Bronchial epithelial cell (primary cell): Measurements from ENCODE around the gene TNFRSF4. TPM values are rescaled to one million over a fixed set of nuclear protein-coding genes. Genes with fewer than 3 reads are reported as not detected.

ENCODE experiments used
- DNase-seq: peaks from one replicate; pipeline ENCODE4 v3.0.0-alpha.2; 2010; ENCODE audit warnings: low read depth
- FAIRE-seq: peaks from 2 replicates; lab custom pipeline; 2011; peaks lifted over from hg19 to GRCh38; lab: Jason Lieb, UNC
- H3K27me3 ChIP-seq: 2 replicates; pipeline ENCODE4 v1.5.1; 2011; ENCODE audit warnings: low read length; ENCODE audit not compliant: control insufficient read depth, insufficient read depth
- H3K36me3 ChIP-seq: 2 replicates; pipeline ENCODE4 v1.5.1; 2011; ENCODE audit warnings: low read length; ENCODE audit not compliant: control insufficient read depth, insufficient read depth
- H3K4me3 ChIP-seq: 2 replicates; pipeline ENCODE4 v1.5.1; 2011; ENCODE audit warnings: mild to moderate bottlenecking, low read depth, low read length, control low read depth
- total RNA-seq: library from RNA; depleted of rRNA; stranded (reverse); fragments of >200 nt; gene quantifications from 2 replicates; pipeline ENCODE4 v1.2.1, GENCODE V29; 2014
- TF ChIP-seq, protein P1 (sequence below): IDR thresholded peaks from 2 replicates; pipeline ENCODE4 v1.5.1; 2011; ENCODE audit warnings: mild to moderate bottlenecking, moderate library complexity, low read length, control low read depth, inconsistent platforms; ENCODE audit not compliant: insufficient read depth, severe bottlenecking

Gene TNFRSF4
- total RNA-seq, 1 donor from 2014 or later: not detected

DNA sequence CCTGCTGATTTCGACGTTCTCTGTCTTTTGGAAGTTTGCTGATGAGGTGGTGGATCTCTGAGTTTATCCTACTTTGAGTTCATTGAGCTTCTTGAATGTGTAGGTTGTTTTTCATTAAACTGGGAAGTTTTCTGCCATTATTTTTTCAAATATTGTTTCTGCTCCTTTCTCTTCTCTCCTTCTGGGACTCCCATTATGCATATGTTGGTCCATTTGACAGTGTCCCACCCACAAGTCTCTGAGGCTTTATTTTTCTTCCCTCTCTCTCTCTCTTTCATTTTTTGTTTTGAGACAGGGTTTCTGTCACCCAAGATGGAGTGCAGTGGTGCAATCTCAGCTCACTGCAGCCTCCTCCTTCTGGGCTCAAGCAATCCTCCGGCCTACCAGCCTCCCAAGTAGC lies 19.2 kb downstream of the TNFRSF4 start:
- TF ChIP-seq, protein P1, sequence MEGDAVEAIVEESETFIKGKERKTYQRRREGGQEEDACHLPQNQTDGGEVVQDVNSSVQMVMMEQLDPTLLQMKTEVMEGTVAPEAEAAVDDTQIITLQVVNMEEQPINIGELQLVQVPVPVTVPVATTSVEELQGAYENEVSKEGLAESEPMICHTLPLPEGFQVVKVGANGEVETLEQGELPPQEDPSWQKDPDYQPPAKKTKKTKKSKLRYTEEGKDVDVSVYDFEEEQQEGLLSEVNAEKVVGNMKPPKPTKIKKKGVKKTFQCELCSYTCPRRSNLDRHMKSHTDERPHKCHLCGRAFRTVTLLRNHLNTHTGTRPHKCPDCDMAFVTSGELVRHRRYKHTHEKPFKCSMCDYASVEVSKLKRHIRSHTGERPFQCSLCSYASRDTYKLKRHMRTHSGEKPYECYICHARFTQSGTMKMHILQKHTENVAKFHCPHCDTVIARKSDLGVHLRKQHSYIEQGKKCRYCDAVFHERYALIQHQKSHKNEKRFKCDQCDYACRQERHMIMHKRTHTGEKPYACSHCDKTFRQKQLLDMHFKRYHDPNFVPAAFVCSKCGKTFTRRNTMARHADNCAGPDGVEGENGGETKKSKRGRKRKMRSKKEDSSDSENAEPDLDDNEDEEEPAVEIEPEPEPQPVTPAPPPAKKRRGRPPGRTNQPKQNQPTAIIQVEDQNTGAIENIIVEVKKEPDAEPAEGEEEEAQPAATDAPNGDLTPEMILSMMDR: no peak

DNA sequence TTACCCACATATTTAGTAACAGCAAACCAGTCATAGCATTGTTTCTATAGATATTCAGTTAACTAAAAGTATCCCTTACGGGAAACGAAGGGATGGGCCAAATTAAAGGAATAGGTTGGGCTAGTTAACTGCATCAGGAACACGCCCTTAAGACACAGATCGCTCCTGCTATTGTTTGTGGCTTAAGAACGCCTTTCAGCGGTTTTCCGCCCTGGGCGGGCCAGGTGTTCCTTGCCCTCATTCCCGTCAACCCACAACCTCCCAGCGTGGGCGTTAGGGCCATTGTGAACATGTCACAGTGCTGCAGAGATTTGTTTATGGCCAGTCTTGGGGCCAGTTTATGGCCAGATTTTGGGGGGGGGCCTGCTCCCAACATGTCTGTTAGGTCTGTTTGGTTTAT lies 22.2 kb downstream of the TNFRSF4 start:
- DNase-seq (no peak), FAIRE-seq (no peak)
- no peaks in the 10 kb centered on the region for H3K36me3 ChIP-seq
- TF ChIP-seq, protein P1: no peak
- H3K4me3 ChIP-seq: no peak overlapping the region
- no peaks in the 10 kb centered on the region for H3K27me3 ChIP-seq

More for the DNA sequence above, 19.2 kb downstream of the TNFRSF4 start:
- Histone ChIP-seq H3K4me3 (no peak overlapping the region), H3K36me3 (no peaks in the 10 kb centered on the region), H3K27me3 (peaks cover 2% of the 10 kb centered on the region)
- no peak for FAIRE-seq
- no peak for DNase-seq

DNA sequence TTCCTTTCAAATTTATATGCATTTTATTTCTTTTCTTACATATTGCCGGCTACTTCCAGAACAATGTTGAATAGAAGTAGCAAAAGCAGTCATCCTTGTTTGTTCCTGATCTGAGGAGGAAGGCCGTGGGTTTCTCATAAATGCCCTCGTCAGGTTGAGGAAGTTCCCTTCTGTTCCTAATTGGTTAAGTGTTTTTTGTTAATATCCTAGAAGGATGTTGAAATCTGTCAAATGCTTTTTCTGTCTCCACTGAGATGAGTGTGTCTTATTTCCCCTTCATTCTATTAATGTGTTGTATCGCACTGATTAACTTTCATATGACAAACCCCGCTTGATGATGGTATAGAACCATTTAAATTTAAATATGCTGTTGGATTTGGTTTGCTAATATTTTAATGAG lies 24.8 kb downstream of the TNFRSF4 start:
- Histone ChIP-seq H3K4me3 (no peak overlapping the region), H3K27me3 (no peaks in the 10 kb centered on the region), H3K36me3 (no peaks in the 10 kb centered on the region)
- DNase-seq (no peak), FAIRE-seq (no peak)
- TF ChIP-seq, protein P1: no peak

DNA sequence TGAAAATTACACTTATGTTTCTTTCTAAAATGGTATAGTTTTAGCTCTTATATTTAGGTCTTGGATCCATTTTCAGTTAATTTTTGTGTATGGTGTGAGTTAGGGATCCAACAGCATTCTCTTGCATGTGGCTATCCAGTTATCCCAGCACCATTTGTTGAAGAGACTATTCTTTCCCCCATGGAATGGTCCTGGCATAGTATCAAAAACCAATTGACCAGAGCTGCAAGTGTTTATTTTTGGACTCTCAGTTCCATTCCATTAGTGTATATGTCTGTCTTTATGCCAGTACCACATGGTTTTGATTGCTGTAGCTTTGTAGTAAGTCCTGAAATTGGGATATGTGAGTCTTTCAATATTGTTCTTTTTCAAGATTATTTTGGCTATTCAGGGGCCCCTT lies 26.0 kb downstream of the TNFRSF4 start:
- no peaks in the 10 kb centered on the region for H3K27me3 ChIP-seq
- no peak for DNase-seq
- H3K4me3 ChIP-seq: no peak overlapping the region
- TF ChIP-seq, protein P1: no peak
- FAIRE-seq: no peak
- H3K36me3 ChIP-seq: no peaks in the 10 kb centered on the region

DNA sequence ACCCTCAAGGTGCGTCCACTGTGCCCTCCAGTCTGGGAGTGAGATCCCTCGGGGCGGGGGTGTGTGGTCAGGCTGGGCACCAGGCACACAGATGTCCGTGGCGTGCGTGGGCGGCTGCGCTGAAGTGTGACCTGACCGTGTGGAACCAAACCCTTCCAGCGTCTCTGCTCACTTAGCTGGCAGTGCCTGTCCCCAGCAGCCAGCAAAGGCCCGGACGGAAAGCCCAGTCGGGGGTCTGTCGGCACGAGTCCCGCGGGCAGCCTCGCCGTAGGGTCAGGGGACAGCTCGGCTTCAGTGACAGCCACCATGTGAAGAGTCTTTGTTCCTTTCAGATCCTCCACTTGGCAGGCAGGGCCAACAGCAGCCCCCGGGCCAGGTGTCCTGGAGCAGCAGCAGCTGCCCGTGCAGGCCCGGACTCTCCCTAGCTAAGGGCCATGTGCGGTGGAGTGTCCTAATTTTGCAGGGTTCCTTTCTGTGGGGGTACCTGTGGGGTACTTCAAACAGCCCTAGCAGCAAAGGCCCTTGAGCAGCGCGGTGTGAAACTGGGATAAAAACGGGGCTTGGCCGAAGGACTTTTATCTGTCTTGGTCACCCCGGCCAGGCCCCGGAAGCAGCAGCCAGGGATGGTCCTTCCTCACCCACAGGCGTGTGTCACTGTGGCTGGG lies 28.7 kb downstream of the TNFRSF4 start:
- Histone ChIP-seq H3K36me3 (no peaks in the 10 kb centered on the region), H3K27me3 (no peaks in the 10 kb centered on the region), H3K4me3 (no peak overlapping the region)
- no peak for DNase-seq
- TF ChIP-seq, protein P1: no peak
- FAIRE-seq: no peak
